ENCODE measurements around the gene CELA3A.

DNA sequence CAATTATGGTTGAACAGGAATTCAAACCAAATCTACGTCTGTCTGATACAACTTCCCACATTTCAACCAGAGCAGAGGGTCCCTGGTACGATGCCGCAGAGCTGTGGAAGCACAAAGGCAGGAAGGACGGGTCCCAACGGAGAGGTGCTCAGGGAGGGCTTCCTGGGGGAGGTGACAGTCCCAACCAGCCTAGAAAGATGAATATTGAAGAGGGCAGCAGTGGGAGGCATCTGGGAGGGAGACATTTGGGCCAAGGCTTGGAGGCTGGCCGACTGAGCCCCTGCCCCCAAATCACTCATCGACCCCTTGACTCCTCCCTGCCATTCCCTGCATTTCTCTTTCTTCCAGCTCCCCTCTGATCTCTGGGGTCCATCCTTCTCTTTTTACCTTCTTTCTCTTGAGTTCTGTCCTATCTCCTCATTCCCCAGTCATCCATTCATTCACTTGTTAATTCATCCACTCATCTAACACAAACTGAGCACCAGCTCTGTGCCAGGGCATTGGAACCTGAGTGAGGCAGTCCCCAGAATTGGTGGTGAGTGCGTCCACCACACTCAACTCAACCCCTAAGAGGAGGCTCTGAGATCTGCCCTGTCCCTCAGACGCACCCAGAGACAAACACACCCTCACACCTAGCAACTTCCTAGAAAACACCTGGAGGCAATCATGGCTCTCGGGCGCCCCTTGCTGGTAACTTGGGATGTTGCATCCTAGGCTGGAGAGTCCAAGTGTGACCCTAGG lies 37.8 kb upstream of the CELA3A start:
- TF ChIP-seq CTCF (tag by site-specific recombination; IDR thresholded peaks at IDR 0.05): peak; percentile 81
- TF ChIP-seq YY1 (tag by site-specific recombination; IDR thresholded peaks at IDR 0.05): no peak
- no peak for TF ChIP-seq ZNF175 (tag by site-specific recombination; IDR thresholded peaks at IDR 0.05)
- TF ChIP-seq GLI4 (tag by site-specific recombination; IDR thresholded peaks at IDR 0.05): no peak

All from HEK293 (cell line).